Ectodermal cell (in vitro differentiated cells): ENCODE results near the gene SPINK8.
"Not testable (repeated sequence)": the region's sequence is repeated elsewhere in the genome, so short reads cannot be mapped to it uniquely, and the experiment has no call there.

Source experiments
- H3K27ac ChIP-seq: 2 replicates; pipeline ENCODE4 v1.7.0; 2013; ENCODE audit warnings: mild to moderate bottlenecking, low read depth, low read length; ENCODE audit not compliant: insufficient read depth, poor library complexity, severe bottlenecking
- H3K27me3 ChIP-seq: 2 replicates; pipeline ENCODE4 v1.7.0; 2013; ENCODE audit warnings: mild to moderate bottlenecking, low read length; ENCODE audit not compliant: insufficient read depth, control insufficient read depth, poor library complexity, severe bottlenecking
- H3K36me3 ChIP-seq: one replicate; pipeline ENCODE4 v1.7.0; 2013; ENCODE audit warnings: low read length; ENCODE audit not compliant: control insufficient read depth, insufficient read depth
- H3K4me1 ChIP-seq: one replicate; pipeline ENCODE4 v1.7.0; 2013; ENCODE audit warnings: low read length; ENCODE audit not compliant: control insufficient read depth, insufficient read depth
- H3K4me3 ChIP-seq: 2 replicates; pipeline ENCODE4 v1.7.0; 2013; ENCODE audit warnings: low read depth, low read length, control low read depth; ENCODE audit not compliant: insufficient read depth
- H3K9me3 ChIP-seq: 2 replicates; pipeline ENCODE4 v1.7.0; 2013; ENCODE audit warnings: mild to moderate bottlenecking, low read length, moderate library complexity; ENCODE audit not compliant: control insufficient read depth
- WGBS, 2 experiments: methylation state at CpG; one replicate each; pipeline ENCODE4 v1.1.7; 2013; ENCODE audit warnings: missing lambda C conversion rate in 2 of 2; 5-methylcytosine and 5-hydroxymethylcytosine counted together

Gene SPINK8

GRCh38 chr3:48356419-48356818 is 23.0 kb upstream of the SPINK8 start:
- Histone ChIP-seq H3K36me3 (no peaks in the 10 kb centered on the region), H3K4me3 (no peak overlapping the region), H3K9me3 (no peaks in the 10 kb centered on the region), H3K27ac (no peak overlapping the region), H3K27me3 (no peaks in the 10 kb centered on the region), H3K4me1 (no peaks in the 10 kb centered on the region)
- WGBS, 2 experiments, result 68 to 92% methylated on average over 1 of the region's 1 CpG

DNA sequence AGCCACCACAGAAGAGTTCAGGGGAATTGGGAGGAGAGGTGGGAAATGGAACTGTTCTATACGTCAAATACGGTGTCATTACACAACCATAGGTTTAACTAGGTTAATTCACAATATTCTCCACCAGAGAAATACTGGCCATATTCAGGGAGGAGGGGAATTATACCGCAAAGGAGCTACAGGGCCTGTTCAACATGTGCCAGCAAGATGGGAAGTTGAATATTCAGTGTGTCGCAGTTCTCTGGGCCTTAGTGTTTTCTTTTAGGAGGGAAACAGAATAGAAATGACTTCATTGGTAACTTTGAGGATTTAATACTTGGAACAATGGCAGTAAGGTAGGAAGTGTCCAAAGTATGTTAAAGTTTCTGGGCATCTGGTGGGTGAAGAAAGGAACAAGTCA is 20.5 kb upstream of the SPINK8 start:
- Histone ChIP-seq H3K27ac (no peak overlapping the region), H3K27me3 (no peaks in the 10 kb centered on the region), H3K4me3 (no peak overlapping the region), H3K4me1 (no peaks in the 10 kb centered on the region), H3K36me3 (no peaks in the 10 kb centered on the region), H3K9me3 (no peaks in the 10 kb centered on the region)
- WGBS, 2 experiments, result 93 to 97% methylated on average over 2 to 4 of the region's 4 CpGs

DNA sequence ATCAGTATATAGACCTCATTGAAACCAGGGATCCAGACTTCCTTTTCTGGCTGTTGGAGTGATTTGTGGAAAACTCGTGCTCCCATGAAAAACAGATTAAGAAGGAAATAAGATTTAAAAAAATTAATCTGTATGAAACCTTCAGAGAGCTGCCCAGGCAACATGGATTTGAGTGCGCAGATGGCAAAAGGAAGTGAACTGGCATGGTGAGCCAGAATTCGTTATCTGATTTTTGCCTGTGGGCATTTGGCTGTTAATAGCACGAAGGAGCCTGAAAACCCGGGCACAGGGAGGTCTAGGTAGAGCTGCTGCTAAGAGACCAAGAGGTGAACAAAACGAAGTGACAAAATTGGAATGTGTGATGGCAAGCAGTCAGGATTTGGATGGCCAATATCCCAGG is 19.1 kb upstream of the SPINK8 start:
- Histone ChIP-seq H3K4me1 (no peaks in the 10 kb centered on the region), H3K27ac (no peak overlapping the region), H3K36me3 (no peaks in the 10 kb centered on the region), H3K27me3 (no peaks in the 10 kb centered on the region), H3K4me3 (no peak overlapping the region), H3K9me3 (no peaks in the 10 kb centered on the region)
- 88% methylated on average over 6 of the region's 6 CpGs for WGBS, 2 experiments

GRCh38 chr3:48347500-48347899 is 14.0 kb upstream of the SPINK8 start:
- 94% methylated on average over 3 of the region's 3 CpGs for WGBS, 2 experiments
- H3K36me3 ChIP-seq, result no peaks in the 10 kb centered on the region
- H3K4me3 ChIP-seq, result no peak overlapping the region
- no peaks in the 10 kb centered on the region for H3K9me3 ChIP-seq
- no peaks in the 10 kb centered on the region for H3K27me3 ChIP-seq
- H3K4me1 ChIP-seq, result no peaks in the 10 kb centered on the region
- H3K27ac ChIP-seq, result no peak overlapping the region

GRCh38 chr3:48345946-48346572 is 12.6 kb upstream of the SPINK8 start:
- H3K27me3 ChIP-seq, result no peaks in the 10 kb centered on the region

DNA sequence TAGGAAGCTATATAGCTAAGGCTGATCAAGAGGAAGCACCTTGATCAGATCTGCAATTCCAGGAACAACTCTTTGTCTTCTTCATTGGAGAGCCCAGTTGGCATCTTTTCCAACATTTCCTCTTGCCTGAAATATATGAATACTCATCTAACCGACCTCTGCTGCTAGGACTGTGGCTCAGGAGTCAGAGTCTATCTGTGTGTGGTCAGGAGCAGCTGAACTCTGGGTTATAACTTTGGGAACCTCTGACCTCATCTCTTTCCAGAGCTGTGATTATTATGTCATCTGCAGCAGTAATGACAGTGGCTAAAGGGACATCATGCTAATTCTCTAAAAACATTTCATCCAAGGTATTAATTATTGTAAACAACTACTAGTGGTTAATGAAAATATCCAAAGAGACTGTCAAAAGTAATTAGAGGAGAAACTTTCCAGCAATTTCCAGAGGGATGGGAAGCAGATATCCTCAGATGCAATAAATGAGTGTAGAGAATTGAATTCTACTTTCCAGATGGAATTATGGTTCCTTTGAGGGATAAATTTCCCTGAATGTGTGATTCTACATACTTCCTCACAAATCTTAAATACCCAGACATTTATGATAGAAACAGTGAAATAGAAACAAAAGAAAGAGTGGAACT is 11.5 kb upstream of the SPINK8 start:
- H3K4me3 ChIP-seq, result no peak overlapping the region
- no peaks in the 10 kb centered on the region for H3K4me1 ChIP-seq
- H3K27ac ChIP-seq, result no peak overlapping the region
- H3K27me3 ChIP-seq, result no peaks in the 10 kb centered on the region
- 63 to 72% methylated on average over 1 of the region's 1 CpG for WGBS, 2 experiments
- H3K36me3 ChIP-seq, result no peaks in the 10 kb centered on the region
- H3K9me3 ChIP-seq, result no peaks in the 10 kb centered on the region

More at GRCh38 chr3:48345946-48346572, 12.6 kb upstream of the SPINK8 start:
- H3K9me3 ChIP-seq, result no peaks in the 10 kb centered on the region
- H3K4me1 ChIP-seq, result no peaks in the 10 kb centered on the region
- H3K27ac ChIP-seq, result no peak overlapping the region
- H3K36me3 ChIP-seq, result no peaks in the 10 kb centered on the region
- no peak overlapping the region for H3K4me3 ChIP-seq
- WGBS, 2 experiments, result 87 to 91% methylated on average over 2 of the region's 2 CpGs

GRCh38 chr3:48343432-48343831 is 10.0 kb upstream of the SPINK8 start:
- WGBS, 2 experiments, result 95 to 96% methylated on average over 7 to 8 of the region's 8 CpGs
- H3K9me3 ChIP-seq, result no peaks in the 10 kb centered on the region
- H3K4me3 ChIP-seq, result no peak overlapping the region

DNA sequence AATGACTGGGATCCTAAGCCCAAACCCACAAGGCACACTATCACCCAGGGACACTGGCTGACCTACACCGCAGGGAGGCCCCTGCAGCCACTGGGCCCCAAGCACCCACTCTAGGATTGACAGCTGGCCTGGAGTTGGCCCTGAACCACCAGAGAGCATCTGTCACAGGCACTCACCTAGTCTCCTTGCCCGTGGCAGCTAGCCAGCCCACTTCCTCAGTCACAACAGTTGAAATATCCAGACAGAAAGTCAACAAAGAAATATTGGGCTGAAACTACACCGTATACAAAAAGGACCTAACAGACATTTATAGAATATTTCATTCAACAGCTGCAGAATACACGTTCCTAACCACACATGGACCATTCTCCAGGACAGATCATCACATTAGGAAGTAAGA is 5.2 kb upstream of the SPINK8 start:
- H3K27ac ChIP-seq, result no peak overlapping the region
- no peaks in the 10 kb centered on the region for H3K36me3 ChIP-seq
- 90 to 93% methylated on average over 4 of the region's 4 CpGs for WGBS, 2 experiments
- H3K9me3 ChIP-seq, result no peaks in the 10 kb centered on the region
- no peaks in the 10 kb centered on the region for H3K4me1 ChIP-seq
- no peaks in the 10 kb centered on the region for H3K27me3 ChIP-seq
- H3K4me3 ChIP-seq, result no peak overlapping the region

More at GRCh38 chr3:48343432-48343831, 10.0 kb upstream of the SPINK8 start:
- no peak overlapping the region for H3K27ac ChIP-seq
- no peaks in the 10 kb centered on the region for H3K4me1 ChIP-seq
- H3K36me3 ChIP-seq, result no peaks in the 10 kb centered on the region
- no peaks in the 10 kb centered on the region for H3K27me3 ChIP-seq

- not testable (repeated sequence) for H3K4me1 ChIP-seq, H3K27me3 ChIP-seq, H3K27ac ChIP-seq, H3K9me3 ChIP-seq, H3K36me3 ChIP-seq, H3K4me3 ChIP-seq
- WGBS, 2 experiments, result 88 to 92% methylated on average over 5 of the region's 5 CpGs
These were observed 4.1 kb upstream of the SPINK8 start for GRCh38 chr3:48337536-48337935.

DNA sequence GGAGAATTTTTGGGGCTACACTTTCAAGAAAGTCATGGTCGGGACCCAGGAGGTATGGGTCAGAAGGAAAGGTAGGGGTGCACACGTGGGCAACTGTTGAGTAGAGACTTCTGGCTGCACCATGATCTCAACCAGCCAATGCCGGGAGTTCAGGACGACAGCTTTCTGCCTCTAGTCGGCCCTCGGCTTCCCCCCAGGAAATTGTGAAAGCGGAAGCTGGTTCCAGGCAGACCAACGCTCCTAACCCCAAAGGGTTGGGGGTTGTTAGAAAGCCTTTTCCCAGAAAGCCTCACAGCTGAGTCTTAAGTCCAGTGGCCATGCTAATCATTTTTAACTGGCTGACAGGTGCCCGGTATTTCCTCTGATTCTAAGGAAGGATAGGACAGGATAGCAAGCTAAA is 1.8 kb upstream of the SPINK8 start:
- not testable (repeated sequence) for H3K4me1 ChIP-seq, H3K36me3 ChIP-seq, H3K4me3 ChIP-seq, H3K27me3 ChIP-seq, H3K27ac ChIP-seq, H3K9me3 ChIP-seq
- 93 to 95% methylated on average over 9 of the region's 9 CpGs for WGBS, 2 experiments
